ENCODE measurements around the gene OR2C3. TPM values are rescaled to one million over a fixed set of nuclear protein-coding genes. Genes with fewer than 3 reads are reported as not detected.
"Not testable (repeated sequence)": the region's sequence is repeated elsewhere in the genome, so short reads cannot be mapped to it uniquely, and the experiment has no call there.

The OR2C3 gene
- polyA plus RNA-seq, 1 donor, result not detected

DNA sequence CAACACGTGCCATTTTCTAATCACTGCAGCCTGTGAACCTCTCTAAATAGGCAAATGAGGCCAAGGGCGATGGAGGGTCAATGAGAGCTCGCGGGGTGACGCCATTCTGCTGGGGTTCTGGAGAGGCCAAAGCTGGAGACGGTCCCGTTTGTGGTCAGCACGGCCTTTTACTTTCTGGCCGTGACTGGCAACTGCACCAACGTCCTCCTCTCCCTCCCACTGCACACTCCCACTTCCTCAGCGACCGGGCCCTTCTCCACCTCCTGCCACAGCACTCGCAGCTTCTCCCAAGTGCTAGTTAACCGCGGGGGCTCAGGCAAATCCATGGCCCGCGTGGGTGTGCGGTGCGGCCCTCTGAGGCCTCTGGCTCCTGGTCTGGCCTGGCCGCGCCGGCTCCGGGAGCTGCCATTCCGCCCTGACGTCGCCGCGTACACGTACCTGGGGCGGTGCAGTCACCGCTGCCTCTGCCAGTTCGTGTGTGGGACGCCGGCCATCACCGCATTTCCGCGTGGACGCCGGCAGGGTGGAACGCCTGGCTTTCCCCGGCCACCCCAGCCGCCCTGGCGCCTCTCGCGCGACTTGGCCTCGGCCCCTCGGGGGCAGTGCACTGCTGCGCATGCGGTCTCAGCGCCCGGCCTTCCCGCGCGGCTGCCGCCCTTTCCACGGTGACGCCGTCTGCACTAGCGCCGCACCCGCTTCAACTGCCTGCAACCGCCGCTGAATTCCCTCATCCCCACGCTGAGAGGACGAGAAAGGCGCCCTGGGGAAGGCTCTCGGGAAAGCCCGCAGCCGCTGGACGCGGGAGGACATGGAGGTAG, 18.2 kb downstream of the OR2C3 start:
- DNase-seq (ENCODE audit: low read depth), result no peak

DNA sequence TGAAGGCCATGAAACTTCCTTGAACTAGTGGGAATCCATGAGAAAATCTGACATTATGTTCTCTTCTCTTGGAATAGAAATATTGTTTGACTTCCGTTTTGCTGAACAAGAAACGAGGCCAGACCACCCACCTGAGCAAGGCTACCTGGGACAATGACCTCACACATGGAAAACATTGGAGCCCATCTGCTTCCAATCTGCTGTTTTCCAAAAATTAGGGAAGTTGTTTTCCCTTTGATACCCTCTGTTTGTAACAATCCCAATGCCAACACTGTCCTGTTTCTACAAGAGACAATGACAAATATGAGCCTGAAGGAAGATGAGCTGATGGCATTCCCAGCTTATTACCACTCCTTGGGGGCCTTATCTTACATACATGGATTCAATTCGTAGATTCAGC, 29.4 kb downstream of the OR2C3 start:
- no peak for DNase-seq (ENCODE audit: low read depth)

DNA sequence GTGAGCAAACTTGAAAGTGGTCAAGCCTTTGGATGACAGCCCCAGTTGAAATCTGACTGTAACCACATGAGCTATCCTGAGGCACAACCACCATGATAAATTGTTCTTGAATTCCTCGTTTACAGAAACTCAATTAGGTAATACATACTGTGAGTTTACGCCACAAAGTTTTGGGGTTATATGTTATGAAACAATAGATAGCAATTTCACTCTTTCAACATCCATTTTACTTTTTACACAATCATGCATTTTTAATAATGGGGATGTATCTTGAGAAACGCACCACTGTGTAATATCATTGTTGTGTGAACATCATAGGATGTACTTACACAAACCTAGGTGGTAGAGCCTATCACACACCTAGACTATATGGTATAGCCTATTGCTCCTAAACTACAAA, 35.4 kb downstream of the OR2C3 start:
- no peak for DNase-seq (ENCODE audit: low read depth)

DNA sequence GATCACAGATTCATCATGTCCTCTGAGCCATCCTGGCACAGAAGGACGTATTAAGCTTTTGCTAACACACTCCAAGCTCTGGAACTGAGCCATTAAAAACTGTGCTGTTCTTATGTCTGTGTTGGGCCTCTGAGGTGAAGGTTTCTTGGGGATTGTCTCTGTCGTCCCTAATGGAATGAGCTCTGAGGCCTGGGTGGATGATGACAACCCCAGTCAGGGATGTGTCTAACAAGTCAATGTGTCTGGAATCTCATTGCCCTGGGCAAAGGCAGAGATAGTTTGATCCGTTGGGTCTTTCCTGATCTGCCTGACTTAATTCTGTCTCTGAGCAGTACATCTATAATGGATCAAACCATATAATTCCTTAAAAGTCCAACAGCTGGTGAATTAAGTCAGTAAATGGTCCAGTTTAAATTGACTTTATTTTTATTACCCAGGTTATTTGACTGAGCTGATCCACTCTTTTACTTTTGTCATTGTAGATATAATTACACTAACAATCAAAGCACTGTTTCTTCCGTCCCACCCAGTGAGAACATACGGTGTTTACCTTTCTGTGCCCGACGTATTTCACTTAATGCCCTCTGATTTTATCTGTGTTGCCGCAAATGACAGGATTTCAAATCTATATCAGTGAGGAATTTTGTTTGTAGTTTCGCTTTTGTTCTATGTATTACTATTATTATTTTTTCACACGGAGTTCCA, 39.5 kb downstream of the OR2C3 start:
- no peak for DNase-seq (ENCODE audit: low read depth)

DNA sequence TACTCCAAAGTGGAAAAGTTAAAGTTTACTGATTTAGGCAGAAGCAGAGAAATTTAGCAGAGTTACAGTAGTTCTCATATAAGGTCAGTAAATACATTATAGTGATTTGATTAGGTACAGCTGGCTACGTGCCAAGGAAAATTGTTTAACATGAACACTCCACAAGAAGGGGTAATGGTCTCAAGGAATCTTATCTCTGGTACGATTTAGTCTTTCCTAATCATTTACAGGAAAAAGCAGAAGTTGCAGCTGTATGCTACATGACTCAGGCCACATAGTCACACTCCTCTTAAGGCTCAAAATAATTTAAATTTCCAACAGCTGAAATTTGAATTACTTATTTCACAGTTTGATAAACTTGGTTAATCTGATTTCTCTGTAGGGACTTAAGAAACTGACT, 41.5 kb downstream of the OR2C3 start:
- no peak for DNase-seq (ENCODE audit: low read depth)

DNA sequence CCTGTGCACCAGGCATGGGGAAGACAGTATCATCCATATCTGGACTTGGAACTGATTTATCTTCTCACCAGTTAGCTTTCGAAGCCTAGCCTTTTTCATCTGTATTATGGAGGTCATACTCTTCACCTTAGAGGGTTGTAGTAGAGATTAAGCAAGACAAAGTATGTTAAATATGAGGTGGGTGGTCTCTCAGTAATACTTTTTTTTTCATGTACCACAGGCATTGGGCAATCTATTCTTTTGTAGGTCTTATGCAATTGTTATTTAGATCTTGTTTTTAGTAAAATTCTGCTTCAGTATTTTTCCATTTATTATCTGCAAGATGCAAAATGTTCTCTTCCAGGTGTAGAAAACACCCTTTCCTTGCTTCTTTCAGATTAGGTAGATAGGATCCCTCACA, 43.1 kb downstream of the OR2C3 start:
- no peak for DNase-seq (ENCODE audit: low read depth)

DNA sequence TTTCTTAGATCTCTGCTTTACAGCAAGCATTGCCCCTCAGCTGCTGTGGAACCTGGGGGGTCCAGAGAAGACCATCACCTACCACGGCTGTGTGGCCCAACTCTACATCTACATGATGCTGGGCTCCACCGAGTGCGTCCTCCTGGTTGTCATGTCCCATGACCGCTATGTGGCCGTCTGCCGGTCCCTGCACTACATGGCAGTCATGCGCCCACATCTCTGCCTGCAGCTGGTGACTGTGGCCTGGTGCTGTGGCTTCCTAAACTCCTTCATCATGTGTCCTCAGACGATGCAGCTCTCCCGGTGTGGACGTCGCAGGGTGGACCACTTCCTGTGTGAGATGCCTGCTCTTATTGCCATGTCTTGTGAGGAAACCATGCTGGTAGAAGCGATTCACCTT, 44.9 kb downstream of the OR2C3 start:
- no peak for DNase-seq (ENCODE audit: low read depth)

DNA sequence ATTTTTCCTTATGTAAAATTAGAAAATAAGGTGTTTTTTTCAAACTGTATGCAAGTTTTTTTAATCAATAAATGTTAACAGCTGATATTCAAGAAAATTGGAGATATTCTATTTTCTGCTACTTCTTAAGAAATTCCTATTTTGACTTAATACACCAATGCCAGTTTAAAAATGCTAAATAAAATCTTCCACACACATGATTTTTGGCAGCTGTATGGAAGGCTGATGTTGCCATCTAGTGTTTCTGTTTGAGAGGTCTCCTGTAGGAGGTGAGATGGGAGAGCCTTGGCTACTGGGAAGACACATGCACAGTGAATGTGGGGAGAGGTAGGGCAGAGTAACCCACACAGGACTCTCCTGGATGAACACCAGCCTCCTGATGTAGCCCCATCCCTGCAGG, 49.2 kb downstream of the OR2C3 start:
- peak; percentile 35 for DNase-seq (ENCODE audit: low read depth)

DNA sequence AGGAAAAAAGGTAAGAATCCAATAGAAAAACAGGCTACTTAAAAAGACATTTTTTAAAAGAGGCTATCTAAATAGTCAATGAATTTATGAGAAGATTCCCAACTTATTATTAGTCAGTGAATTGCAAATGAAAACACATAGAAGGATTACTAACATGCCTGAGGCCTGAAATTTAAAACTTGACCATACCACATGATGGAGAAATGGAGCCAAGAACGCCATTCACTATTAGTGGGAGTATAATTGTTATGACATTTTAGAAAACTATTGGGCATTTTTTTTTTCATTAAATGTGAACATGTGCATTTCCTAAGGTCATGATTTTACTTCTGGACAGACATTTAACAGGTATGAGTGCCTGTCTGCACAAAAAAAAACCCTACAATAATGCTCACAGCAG, 53.5 kb downstream of the OR2C3 start:
- no peak for DNase-seq (ENCODE audit: low read depth)

DNA sequence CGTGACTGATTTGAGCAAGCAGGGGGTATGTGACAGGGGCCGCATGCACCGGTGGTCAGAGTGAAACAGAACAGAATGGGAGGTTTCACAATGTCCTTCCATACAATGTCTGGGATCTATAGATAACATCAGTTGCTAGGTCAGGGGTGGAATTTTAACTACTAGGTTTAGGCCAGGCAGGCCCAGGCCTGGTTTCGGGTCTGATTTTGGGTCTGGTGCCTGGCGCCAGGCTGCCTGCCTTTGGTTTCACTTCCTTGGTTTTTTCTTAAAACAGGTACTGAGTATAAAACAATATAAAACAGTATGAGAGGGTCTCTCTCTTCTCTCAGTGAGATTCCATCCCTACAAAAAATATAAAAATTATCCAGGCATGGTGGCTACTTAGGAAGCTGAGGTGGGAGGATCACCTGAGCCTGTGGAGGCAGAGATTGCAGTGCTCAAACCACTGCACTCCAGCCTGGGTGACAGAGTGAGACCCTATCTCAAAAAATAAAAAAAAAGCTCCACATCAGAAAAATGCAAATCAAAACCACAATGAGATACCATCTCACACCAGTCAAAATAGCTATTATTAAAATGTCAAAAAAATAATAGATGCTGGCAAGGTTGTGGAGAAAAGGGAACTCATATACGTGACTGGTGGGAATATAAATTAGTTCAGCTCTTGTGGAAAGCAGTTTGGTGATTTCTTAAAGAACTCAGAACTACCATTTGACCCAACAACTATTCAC, 59.7 kb downstream of the OR2C3 start:
- not testable (repeated sequence) for DNase-seq (ENCODE audit: low read depth)

DNA sequence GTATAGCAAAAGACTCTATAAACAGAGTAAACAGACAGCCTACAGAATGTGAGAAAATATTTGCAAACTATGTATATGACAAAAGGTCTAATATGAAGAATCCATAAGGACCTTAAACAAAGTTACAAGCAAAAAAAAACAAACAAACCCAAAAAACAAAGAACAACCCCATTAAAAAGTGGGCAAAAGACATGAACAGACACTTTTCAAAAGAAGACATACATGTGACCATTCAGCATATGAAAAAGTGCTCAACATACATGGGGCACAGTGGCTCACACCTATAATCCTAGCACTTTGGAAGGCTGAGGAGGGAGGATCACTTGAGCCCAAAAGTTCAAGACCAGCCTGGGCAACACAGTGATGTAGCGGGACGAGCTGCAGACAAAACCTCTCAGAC, 60.4 kb downstream of the OR2C3 start:
- DNase-seq (ENCODE audit: low read depth), result no peak

Other genes starting within 250 kb of the OR2C3 start
- 32.9 TPM for gene ZNF496, start 204.6 kb downstream of the OR2C3 start, polyA plus RNA-seq (ENCODE audit: insufficient read length)
- gene NLRP3, start 120.3 kb downstream of the OR2C3 start, polyA plus RNA-seq (ENCODE audit: insufficient read length), result 0.66 TPM
- gene OR2B11, start 78.3 kb downstream of the OR2C3 start, polyA plus RNA-seq (ENCODE audit: insufficient read length), result 0.06 TPM
- 0.11 TPM for gene GCSAML, start 12.7 kb upstream of the OR2C3 start, polyA plus RNA-seq (ENCODE audit: insufficient read length)
- not detected for gene OR2G2, start 51.9 kb upstream of the OR2C3 start, polyA plus RNA-seq (ENCODE audit: insufficient read length)
- gene OR2G3, start 69.1 kb upstream of the OR2C3 start, polyA plus RNA-seq (ENCODE audit: insufficient read length), result not detected
- gene OR13G1, start 143.3 kb upstream of the OR2C3 start, polyA plus RNA-seq (ENCODE audit: insufficient read length), result not detected
- gene OR6F1, start 180.2 kb upstream of the OR2C3 start, polyA plus RNA-seq (ENCODE audit: insufficient read length), result not detected
- gene OR14K1, start 202.2 kb upstream of the OR2C3 start, polyA plus RNA-seq (ENCODE audit: insufficient read length), result not detected
- not detected for gene OR14A2, start 211.7 kb upstream of the OR2C3 start, polyA plus RNA-seq (ENCODE audit: insufficient read length)
- not detected for gene OR1C1, start 224.1 kb upstream of the OR2C3 start, polyA plus RNA-seq (ENCODE audit: insufficient read length)